ENCODE measurements around the gene GCSH.

The GCSH gene

DNA sequence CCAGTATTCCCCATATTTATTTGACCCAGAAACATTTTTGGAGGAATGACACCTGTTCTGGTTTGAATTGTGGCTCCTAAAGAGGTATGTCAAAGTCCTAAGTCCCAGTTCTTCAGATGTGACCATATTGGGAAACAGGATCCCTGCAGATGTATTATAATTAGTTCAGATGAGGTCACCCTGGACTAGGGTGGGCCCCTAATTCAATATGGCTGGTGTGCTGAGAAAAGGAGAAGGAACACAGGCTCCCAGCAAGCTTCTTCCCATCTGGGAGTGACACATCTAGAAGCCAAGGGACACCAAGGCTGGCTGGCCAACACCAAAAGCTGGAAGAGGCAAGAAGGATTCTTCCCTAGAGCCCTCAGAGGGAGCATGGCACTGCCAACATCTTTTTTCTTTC, 3.8 kb upstream of the GCSH start:
- H3K36me3 ChIP-seq (ENCODE audit: insufficient read depth, low read length): no peaks in the 10 kb centered on the region
- H3K4me1 ChIP-seq (ENCODE audit: control insufficient read depth, insufficient read depth, low read length, unreplicated experiment): no peaks in the 10 kb centered on the region
- no peak overlapping the region for H3K27ac ChIP-seq (ENCODE audit: low read depth, low read length)
- H3K79me2 ChIP-seq (ENCODE audit: control insufficient read depth, insufficient read depth, low read length, unreplicated experiment): no peaks in the 10 kb centered on the region
- H3K4me3 ChIP-seq (ENCODE audit: low read depth, low read length): no peak overlapping the region
- no peaks in the 10 kb centered on the region for H3K27me3 ChIP-seq (ENCODE audit: insufficient read depth, low read length)
- no peak overlapping the region for H2AFZ ChIP-seq (ENCODE audit: low read length, unreplicated experiment)

DNA sequence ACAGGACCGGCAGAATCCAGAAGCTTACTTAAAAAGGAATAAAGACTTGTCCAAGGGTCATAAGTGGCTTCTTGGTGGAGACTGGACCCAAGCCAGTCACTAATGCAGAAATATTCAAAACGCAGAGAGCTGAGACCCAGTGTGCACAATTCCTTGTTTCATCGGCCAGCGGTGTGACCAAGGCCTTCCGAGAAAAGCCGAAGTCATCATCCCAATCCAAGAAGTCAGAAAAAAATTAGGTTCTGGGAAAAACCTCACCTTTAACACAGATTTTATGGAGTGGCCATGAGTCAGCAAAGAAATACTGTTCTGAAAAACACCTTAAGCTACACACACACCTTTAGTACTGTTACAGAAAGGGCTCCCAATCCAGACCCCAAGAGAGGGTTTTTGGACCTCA, 1.0 kb upstream of the GCSH start:
- Histone ChIP-seq H3K27ac (ENCODE audit: low read depth, low read length) (no peak overlapping the region), H3K4me3 (ENCODE audit: low read depth, low read length) (0 out of 2 replicates have a peak overlapping the region, but pooled peaks have one; percentile 44), H3K79me2 (ENCODE audit: control insufficient read depth, insufficient read depth, low read length, unreplicated experiment) (peaks cover 21% of the 10 kb centered on the region), H3K27me3 (ENCODE audit: insufficient read depth, low read length) (no peaks in the 10 kb centered on the region), H2AFZ (ENCODE audit: low read length, unreplicated experiment) (peak overlapping the region; percentile 83), H3K36me3 (ENCODE audit: insufficient read depth, low read length) (no peaks in the 10 kb centered on the region), H3K4me1 (ENCODE audit: control insufficient read depth, insufficient read depth, low read length, unreplicated experiment) (peaks cover 4% of the 10 kb centered on the region)

DNA sequence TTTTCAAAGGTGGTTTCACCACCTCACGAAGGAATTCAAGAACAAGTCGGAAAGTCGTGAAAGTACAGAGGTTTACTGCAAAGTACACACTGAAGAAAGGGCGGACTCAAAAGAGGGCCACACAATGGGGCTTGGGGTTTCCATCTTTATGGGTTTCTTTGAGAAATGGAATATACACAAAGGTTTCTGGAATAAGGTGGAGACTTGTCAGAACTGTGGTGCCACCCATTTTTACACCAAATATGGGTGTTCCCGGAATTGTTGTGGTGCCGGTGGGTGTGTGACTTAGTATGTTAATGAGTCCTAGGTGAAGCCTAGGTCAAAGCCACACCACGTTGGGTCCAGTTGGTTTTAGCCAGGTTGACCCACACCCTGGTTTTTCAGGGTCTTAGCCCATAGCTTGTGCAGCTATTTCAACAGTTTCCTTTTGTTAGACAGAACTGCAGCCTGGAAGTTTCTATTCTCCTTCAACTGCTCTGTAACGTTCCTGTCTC, 567 bp upstream of the GCSH start:
- Histone ChIP-seq H3K4me1 (ENCODE audit: control insufficient read depth, insufficient read depth, low read length, unreplicated experiment) (peaks cover 4% of the 10 kb centered on the region), H2AFZ (ENCODE audit: low read length, unreplicated experiment) (peak overlapping the region; percentile 83), H3K4me3 (ENCODE audit: low read depth, low read length) (peak overlapping the region; percentile 44), H3K27ac (ENCODE audit: low read depth, low read length) (no peak overlapping the region), H3K36me3 (ENCODE audit: insufficient read depth, low read length) (no peaks in the 10 kb centered on the region), H3K27me3 (ENCODE audit: insufficient read depth, low read length) (no peaks in the 10 kb centered on the region), H3K79me2 (ENCODE audit: control insufficient read depth, insufficient read depth, low read length, unreplicated experiment) (peaks cover 26% of the 10 kb centered on the region)

DNA sequence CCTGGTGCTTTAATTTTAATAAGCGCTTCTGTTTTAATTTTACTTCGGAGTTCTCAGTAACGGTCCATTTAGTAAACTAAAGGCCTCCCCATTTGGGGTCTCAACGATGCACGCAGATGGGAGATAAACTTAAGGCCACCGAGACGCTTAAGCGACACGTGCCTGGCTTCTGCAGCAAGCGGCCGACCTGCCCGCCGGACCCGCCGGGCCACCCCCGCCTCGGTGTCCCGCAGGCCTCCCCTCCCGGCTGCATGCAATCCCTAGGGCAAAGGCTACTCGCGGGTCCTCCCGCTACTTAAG, 592 bp downstream of the GCSH start:
- Histone ChIP-seq H3K27me3 (ENCODE audit: insufficient read depth, low read length) (no peaks in the 10 kb centered on the region), H3K36me3 (ENCODE audit: insufficient read depth, low read length) (no peaks in the 10 kb centered on the region), H3K4me3 (ENCODE audit: low read depth, low read length) (peak overlapping the region; percentile 87), H3K79me2 (ENCODE audit: control insufficient read depth, insufficient read depth, low read length, unreplicated experiment) (peaks cover 34% of the 10 kb centered on the region), H3K4me1 (ENCODE audit: control insufficient read depth, insufficient read depth, low read length, unreplicated experiment) (peaks cover 4% of the 10 kb centered on the region), H3K27ac (ENCODE audit: low read depth, low read length) (peak overlapping the region; percentile 12; the same call in 1 of the 2 replicates), H2AFZ (ENCODE audit: low read length, unreplicated experiment) (peak overlapping the region; percentile 88)

DNA sequence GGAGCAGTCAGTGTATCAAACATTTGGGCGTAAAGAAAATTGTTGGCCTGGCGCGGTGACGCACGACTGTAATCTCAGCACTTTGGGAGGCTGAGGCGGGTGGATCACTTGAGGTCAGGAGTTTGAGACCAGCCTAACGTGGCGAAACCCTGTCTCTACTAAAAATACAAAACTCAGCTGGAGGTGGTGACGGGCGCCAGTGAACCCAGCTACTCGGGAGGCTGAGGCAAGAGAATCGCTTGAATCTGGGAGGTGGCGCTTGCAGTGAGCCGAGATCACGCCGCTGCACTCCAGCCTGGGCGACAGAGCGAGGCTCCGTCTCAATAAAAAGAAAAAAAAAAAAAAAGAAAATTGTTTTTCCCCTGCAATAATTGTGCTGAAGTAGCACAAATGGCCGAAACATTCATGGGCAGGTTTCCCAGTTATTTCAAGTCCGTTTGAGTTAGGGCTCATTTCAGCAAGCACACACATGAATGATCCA, 1.4 kb downstream of the GCSH start:
- H3K36me3 ChIP-seq (ENCODE audit: insufficient read depth, low read length): no peaks in the 10 kb centered on the region
- H3K27me3 ChIP-seq (ENCODE audit: insufficient read depth, low read length): no peaks in the 10 kb centered on the region
- H3K27ac ChIP-seq (ENCODE audit: low read depth, low read length): no peak overlapping the region
- H3K4me1 ChIP-seq (ENCODE audit: control insufficient read depth, insufficient read depth, low read length, unreplicated experiment): peaks cover 4% of the 10 kb centered on the region
- peaks cover 36% of the 10 kb centered on the region for H3K79me2 ChIP-seq (ENCODE audit: control insufficient read depth, insufficient read depth, low read length, unreplicated experiment)
- H3K4me3 ChIP-seq (ENCODE audit: low read depth, low read length): peak overlapping the region; percentile 87
- H2AFZ ChIP-seq (ENCODE audit: low read length, unreplicated experiment): no peak overlapping the region

DNA sequence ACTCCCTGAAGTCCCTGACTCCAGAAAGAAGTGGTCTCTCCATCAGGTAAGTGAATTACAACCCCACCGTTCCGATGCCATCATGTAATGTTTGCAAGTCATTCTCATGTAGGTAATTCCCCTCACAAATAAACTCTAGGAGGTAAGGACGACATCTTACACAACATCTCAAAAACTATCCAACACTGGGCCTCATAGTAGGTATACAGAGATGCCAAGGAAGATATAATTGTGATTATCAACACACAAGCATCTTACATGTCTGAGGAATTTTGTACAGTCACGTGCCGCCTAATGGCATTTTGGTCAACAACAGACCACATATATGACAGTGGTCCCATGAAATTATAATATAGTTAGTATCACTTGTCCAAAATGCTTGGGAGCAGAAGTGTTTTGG, 7.4 kb downstream of the GCSH start:
- Histone ChIP-seq H3K36me3 (ENCODE audit: insufficient read depth, low read length) (no peaks in the 10 kb centered on the region), H2AFZ (ENCODE audit: low read length, unreplicated experiment) (no peak overlapping the region), H3K79me2 (ENCODE audit: control insufficient read depth, insufficient read depth, low read length, unreplicated experiment) (peaks cover 40% of the 10 kb centered on the region), H3K27ac (ENCODE audit: low read depth, low read length) (no peak overlapping the region), H3K4me3 (ENCODE audit: low read depth, low read length) (no peak overlapping the region), H3K4me1 (ENCODE audit: control insufficient read depth, insufficient read depth, low read length, unreplicated experiment) (no peaks in the 10 kb centered on the region), H3K27me3 (ENCODE audit: insufficient read depth, low read length) (no peaks in the 10 kb centered on the region)

DNA sequence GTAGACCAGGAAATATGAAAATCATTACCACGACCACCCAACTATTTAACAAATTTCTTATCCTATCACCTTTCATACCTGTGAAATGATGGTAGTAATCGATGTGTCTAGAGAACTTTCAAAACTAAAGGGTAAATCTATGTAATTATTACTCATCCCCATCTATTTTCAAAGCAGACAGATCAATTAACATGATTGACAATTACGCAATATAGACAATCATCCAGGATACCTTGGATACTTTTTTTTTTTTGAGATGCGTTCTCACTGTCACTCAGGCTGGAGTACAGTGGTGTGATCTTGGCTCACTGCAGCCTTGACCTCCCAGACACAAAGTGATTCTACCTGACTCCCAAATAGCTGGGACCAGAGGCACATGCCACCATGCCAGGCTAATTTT, 15.2 kb downstream of the GCSH start:
- H3K27me3 ChIP-seq (ENCODE audit: insufficient read depth, low read length): no peaks in the 10 kb centered on the region

DNA sequence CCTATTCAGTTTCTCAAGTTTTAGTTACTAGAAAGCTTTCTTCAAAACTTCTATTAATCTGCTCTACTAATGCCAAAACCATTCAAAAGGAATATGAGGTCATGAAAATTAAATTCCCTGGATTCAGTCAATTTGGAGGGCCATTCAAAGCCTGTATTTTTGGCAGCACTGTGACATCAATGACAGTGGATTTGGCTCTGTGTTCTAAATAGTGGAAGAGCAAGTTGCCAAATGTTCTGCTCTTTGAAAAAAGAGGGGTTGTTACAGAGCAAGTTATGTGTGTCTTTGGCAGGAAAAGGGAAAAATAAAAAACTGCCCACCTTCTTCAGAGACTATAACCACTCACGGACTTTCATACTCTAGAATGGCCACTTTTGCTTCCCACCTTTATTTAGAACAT, 16.0 kb downstream of the GCSH start:
- H3K4me3 ChIP-seq (ENCODE audit: low read depth, low read length): no peak overlapping the region
- no peaks in the 10 kb centered on the region for H3K36me3 ChIP-seq (ENCODE audit: insufficient read depth, low read length)
- H3K27me3 ChIP-seq (ENCODE audit: insufficient read depth, low read length): no peaks in the 10 kb centered on the region
- H3K4me1 ChIP-seq (ENCODE audit: control insufficient read depth, insufficient read depth, low read length, unreplicated experiment): peaks cover 6% of the 10 kb centered on the region
- no peak overlapping the region for H3K27ac ChIP-seq (ENCODE audit: low read depth, low read length)
- no peaks in the 10 kb centered on the region for H3K79me2 ChIP-seq (ENCODE audit: control insufficient read depth, insufficient read depth, low read length, unreplicated experiment)
- H2AFZ ChIP-seq (ENCODE audit: low read length, unreplicated experiment): no peak overlapping the region

More for the DNA sequence above, 15.2 kb downstream of the GCSH start:
- Histone ChIP-seq H2AFZ (ENCODE audit: low read length, unreplicated experiment) (no peak overlapping the region), H3K4me1 (ENCODE audit: control insufficient read depth, insufficient read depth, low read length, unreplicated experiment) (peaks cover 6% of the 10 kb centered on the region), H3K4me3 (ENCODE audit: low read depth, low read length) (no peak overlapping the region), H3K27ac (ENCODE audit: low read depth, low read length) (no peak overlapping the region), H3K36me3 (ENCODE audit: insufficient read depth, low read length) (no peaks in the 10 kb centered on the region), H3K79me2 (ENCODE audit: control insufficient read depth, insufficient read depth, low read length, unreplicated experiment) (no peaks in the 10 kb centered on the region)

DNA sequence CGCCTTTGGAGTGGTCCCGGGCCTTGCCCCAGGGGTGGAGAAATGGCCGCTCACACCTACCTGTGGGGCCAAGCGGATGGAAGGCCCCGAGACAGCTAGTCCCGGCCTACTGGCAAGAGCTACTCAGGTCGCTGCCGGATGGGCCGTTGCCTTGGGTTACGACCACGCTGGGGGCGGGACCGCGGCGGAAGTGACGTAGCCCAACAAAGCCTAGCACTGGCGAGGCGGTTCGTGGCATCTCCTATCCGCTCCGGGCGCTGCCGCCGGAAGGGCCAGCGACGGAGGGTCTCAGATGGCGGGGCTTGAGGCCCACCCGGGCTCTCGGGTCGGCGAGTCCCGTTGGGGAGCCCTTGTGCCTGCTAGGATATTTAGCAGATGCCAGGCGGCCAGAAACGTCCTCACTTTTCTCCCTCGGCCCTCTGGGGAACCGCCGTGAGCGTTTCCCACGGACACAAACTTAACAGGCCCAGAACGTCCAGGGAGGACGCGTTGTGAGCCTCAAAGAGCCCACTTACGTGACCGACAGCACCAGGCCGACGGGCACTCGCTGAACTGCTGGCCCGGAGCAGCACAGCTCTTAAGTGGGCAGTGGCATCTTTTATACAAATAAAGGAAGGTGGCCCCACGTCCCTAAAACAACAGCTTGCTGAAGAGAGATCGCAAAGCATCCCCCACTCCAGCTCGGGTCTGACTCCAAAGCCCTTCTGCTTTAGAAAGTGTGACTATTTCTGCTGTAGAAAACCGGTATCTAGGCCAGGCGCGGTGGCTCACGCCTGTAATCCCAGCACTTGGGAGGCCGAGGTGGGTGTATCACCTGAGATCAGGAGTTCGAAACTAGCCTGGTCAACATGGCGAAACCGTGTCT, 18.9 kb downstream of the GCSH start, which contains the start of gene C16orf46:
Gene C16orf46 (minus strand): TSS at position 163 of the 865 bp plus-strand sequence. CDS start 13,283 bp downstream, outside the sequence.
- H3K27ac ChIP-seq (ENCODE audit: low read depth, low read length): peak within 1 kb of the TSS; percentile 76
- H3K4me3 ChIP-seq (ENCODE audit: low read depth, low read length): peak within 1 kb of the TSS; percentile 84
- H3K36me3 ChIP-seq (ENCODE audit: insufficient read depth, low read length): no peaks in the 10 kb centered on the region
- peaks cover 6% of the 10 kb centered on the region for H3K4me1 ChIP-seq (ENCODE audit: control insufficient read depth, insufficient read depth, low read length, unreplicated experiment)
- H3K79me2 ChIP-seq (ENCODE audit: control insufficient read depth, insufficient read depth, low read length, unreplicated experiment): no peaks in the 10 kb centered on the region
- no peaks in the 10 kb centered on the region for H3K27me3 ChIP-seq (ENCODE audit: insufficient read depth, low read length)
- H2AFZ ChIP-seq (ENCODE audit: low read length, unreplicated experiment): peak within 1 kb of the TSS; percentile 83

DNA sequence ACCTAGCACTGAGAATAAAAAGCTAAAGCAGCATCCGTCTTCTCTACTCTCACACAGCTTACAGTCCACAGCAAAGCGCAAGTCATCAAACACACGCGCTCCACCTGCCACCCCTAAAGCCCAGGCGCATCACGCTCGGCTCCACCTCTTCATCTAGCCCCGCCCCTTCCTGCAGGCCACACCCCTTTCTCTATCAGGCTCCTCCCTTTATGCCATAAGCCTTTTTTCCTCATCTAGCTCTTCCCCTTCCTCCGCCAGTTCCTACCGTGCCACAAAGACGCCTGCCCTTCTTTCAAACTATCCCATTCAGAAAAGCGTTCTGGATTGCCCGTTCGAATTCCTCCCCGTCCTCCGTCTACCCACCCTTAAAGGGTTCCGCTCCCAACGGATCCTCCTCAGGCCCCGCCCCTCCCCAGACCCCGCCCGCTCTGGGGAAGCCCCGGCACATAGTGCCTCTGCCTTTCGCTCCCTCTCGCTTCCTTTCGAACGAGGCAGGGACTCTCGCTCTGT, 19.6 kb downstream of the GCSH start:
- H3K4me3 ChIP-seq (ENCODE audit: low read depth, low read length): peak overlapping the region; percentile 84
- H3K4me1 ChIP-seq (ENCODE audit: control insufficient read depth, insufficient read depth, low read length, unreplicated experiment): peaks cover 10% of the 10 kb centered on the region
- H3K27me3 ChIP-seq (ENCODE audit: insufficient read depth, low read length): no peaks in the 10 kb centered on the region
- H2AFZ ChIP-seq (ENCODE audit: low read length, unreplicated experiment): peak overlapping the region; percentile 78
- H3K36me3 ChIP-seq (ENCODE audit: insufficient read depth, low read length): no peaks in the 10 kb centered on the region
- no peaks in the 10 kb centered on the region for H3K79me2 ChIP-seq (ENCODE audit: control insufficient read depth, insufficient read depth, low read length, unreplicated experiment)
- H3K27ac ChIP-seq (ENCODE audit: low read depth, low read length): peak overlapping the region; percentile 76

Data from ACC112 (cell line).